HepG2 (cell line): Measurements from ENCODE around the gene SMPD3.

Source experiments
- ATF3 ChIP-seq: sonication (generic); formaldehyde crosslinking; IDR thresholded peaks from 2 replicates; pipeline ENCODE4 v1.4.0; 2020; ENCODE audit warnings: missing genetic modification reagents
- E2F5 ChIP-seq: sonication (generic); formaldehyde crosslinking; conservative IDR thresholded peaks from 2 replicates; pipeline ENCODE4 v1.4.0; 2020; ENCODE audit warnings: missing genetic modification reagents
- GABPA ChIP-seq, 2 experiments: IDR thresholded peaks; 2 replicates each; pipeline ENCODE4 v1.6.1; 2011 to 2016; ENCODE audit warnings: low read depth in 2 of 2, low read length in 1 of 2, missing biosample characterization in 1 of 2, missing genetic modification characterization in 1 of 2
- MIER3 ChIP-seq: IDR thresholded peaks from 2 replicates; pipeline ENCODE4 v1.6.1; 2016; ENCODE audit warnings: missing compliant biosample characterization, borderline replicate concordance
- REXO4 ChIP-seq: sonication (generic); formaldehyde crosslinking; IDR thresholded peaks from 2 replicates; pipeline ENCODE4 v1.8.0; 2022; ENCODE audit warnings: missing genetic modification reagents, mild to moderate bottlenecking, borderline replicate concordance
- RNF219 ChIP-seq: sonication (generic); formaldehyde crosslinking; IDR thresholded peaks from 2 replicates; pipeline ENCODE4 v1.5.0; 2020; ENCODE audit warnings: mild to moderate bottlenecking, missing genetic modification reagents
- SIN3A ChIP-seq: IDR thresholded peaks from 2 replicates; pipeline ENCODE4 v1.6.1; 2011; ENCODE audit warnings: low read depth, mild to moderate bottlenecking, control low read depth, low read length, borderline replicate concordance
- TAF1 ChIP-seq: sonication (generic); formaldehyde crosslinking; IDR thresholded peaks from 2 replicates; pipeline ENCODE4 v1.4.0; 2020; ENCODE audit warnings: missing genetic modification reagents
- ZFP36 ChIP-seq: fragments of 150-350 bp; IDR thresholded peaks from 2 replicates; pipeline ENCODE4 v1.6.1; 2018; ENCODE audit warnings: borderline replicate concordance, low read length, low read depth; ENCODE audit not compliant: partially characterized antibody
- ZNF124 ChIP-seq: sonication (generic); formaldehyde crosslinking; IDR thresholded peaks from 2 replicates; pipeline ENCODE4 v1.4.0; 2020; ENCODE audit warnings: missing genetic modification reagents
- TF ChIP-seq, protein P1 (sequence below): sonication (generic); formaldehyde crosslinking; IDR thresholded peaks from 2 replicates; pipeline ENCODE4 v1.4.0; 2020; ENCODE audit warnings: missing genetic modification reagents
- TF ChIP-seq, protein P2 (sequence below): sonication (generic); formaldehyde crosslinking; IDR thresholded peaks from 2 replicates; pipeline ENCODE4 v1.8.1; 2022; ENCODE audit warnings: low read depth, mild to moderate bottlenecking, missing genetic modification reagents
- TF ChIP-seq, protein P3 (sequence below): sonication (generic); formaldehyde crosslinking; IDR thresholded peaks from 2 replicates; pipeline ENCODE4 v1.9.0; 2021; ENCODE audit warnings: mild to moderate bottlenecking, missing genetic modification reagents

GRCh38 chr16:68342620-68343019 lies 105.7 kb downstream of the SMPD3 start:
- no peak for TF ChIP-seq GABPA (IDR thresholded peaks at IDR 0.05; ENCODE audit: low read depth, low read length)
- TF ChIP-seq GABPA (CRISPR knock-in tag; IDR thresholded peaks at IDR 0.05; ENCODE audit: low read depth) = no peak
- TF ChIP-seq REXO4 (CRISPR knock-in tag) = no peak
- no peak for TF ChIP-seq TAF1 (CRISPR knock-in tag)
- TF ChIP-seq ATF3 = no peak
- TF ChIP-seq, protein P1, sequence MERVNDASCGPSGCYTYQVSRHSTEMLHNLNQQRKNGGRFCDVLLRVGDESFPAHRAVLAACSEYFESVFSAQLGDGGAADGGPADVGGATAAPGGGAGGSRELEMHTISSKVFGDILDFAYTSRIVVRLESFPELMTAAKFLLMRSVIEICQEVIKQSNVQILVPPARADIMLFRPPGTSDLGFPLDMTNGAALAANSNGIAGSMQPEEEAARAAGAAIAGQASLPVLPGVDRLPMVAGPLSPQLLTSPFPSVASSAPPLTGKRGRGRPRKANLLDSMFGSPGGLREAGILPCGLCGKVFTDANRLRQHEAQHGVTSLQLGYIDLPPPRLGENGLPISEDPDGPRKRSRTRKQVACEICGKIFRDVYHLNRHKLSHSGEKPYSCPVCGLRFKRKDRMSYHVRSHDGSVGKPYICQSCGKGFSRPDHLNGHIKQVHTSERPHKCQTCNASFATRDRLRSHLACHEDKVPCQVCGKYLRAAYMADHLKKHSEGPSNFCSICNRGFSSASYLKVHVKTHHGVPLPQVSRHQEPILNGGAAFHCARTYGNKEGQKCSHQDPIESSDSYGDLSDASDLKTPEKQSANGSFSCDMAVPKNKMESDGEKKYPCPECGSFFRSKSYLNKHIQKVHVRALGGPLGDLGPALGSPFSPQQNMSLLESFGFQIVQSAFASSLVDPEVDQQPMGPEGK (CRISPR knock-in tag) = no peak
- TF ChIP-seq, protein P2, sequence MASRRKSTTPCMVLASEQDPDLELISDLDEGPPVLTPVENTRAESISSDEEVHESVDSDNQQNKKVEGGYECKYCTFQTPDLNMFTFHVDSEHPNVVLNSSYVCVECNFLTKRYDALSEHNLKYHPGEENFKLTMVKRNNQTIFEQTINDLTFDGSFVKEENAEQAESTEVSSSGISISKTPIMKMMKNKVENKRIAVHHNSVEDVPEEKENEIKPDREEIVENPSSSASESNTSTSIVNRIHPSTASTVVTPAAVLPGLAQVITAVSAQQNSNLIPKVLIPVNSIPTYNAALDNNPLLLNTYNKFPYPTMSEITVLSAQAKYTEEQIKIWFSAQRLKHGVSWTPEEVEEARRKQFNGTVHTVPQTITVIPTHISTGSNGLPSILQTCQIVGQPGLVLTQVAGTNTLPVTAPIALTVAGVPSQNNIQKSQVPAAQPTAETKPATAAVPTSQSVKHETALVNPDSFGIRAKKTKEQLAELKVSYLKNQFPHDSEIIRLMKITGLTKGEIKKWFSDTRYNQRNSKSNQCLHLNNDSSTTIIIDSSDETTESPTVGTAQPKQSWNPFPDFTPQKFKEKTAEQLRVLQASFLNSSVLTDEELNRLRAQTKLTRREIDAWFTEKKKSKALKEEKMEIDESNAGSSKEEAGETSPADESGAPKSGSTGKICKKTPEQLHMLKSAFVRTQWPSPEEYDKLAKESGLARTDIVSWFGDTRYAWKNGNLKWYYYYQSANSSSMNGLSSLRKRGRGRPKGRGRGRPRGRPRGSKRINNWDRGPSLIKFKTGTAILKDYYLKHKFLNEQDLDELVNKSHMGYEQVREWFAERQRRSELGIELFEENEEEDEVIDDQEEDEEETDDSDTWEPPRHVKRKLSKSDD (CRISPR knock-in tag) = no peak
- TF ChIP-seq, protein P3, sequence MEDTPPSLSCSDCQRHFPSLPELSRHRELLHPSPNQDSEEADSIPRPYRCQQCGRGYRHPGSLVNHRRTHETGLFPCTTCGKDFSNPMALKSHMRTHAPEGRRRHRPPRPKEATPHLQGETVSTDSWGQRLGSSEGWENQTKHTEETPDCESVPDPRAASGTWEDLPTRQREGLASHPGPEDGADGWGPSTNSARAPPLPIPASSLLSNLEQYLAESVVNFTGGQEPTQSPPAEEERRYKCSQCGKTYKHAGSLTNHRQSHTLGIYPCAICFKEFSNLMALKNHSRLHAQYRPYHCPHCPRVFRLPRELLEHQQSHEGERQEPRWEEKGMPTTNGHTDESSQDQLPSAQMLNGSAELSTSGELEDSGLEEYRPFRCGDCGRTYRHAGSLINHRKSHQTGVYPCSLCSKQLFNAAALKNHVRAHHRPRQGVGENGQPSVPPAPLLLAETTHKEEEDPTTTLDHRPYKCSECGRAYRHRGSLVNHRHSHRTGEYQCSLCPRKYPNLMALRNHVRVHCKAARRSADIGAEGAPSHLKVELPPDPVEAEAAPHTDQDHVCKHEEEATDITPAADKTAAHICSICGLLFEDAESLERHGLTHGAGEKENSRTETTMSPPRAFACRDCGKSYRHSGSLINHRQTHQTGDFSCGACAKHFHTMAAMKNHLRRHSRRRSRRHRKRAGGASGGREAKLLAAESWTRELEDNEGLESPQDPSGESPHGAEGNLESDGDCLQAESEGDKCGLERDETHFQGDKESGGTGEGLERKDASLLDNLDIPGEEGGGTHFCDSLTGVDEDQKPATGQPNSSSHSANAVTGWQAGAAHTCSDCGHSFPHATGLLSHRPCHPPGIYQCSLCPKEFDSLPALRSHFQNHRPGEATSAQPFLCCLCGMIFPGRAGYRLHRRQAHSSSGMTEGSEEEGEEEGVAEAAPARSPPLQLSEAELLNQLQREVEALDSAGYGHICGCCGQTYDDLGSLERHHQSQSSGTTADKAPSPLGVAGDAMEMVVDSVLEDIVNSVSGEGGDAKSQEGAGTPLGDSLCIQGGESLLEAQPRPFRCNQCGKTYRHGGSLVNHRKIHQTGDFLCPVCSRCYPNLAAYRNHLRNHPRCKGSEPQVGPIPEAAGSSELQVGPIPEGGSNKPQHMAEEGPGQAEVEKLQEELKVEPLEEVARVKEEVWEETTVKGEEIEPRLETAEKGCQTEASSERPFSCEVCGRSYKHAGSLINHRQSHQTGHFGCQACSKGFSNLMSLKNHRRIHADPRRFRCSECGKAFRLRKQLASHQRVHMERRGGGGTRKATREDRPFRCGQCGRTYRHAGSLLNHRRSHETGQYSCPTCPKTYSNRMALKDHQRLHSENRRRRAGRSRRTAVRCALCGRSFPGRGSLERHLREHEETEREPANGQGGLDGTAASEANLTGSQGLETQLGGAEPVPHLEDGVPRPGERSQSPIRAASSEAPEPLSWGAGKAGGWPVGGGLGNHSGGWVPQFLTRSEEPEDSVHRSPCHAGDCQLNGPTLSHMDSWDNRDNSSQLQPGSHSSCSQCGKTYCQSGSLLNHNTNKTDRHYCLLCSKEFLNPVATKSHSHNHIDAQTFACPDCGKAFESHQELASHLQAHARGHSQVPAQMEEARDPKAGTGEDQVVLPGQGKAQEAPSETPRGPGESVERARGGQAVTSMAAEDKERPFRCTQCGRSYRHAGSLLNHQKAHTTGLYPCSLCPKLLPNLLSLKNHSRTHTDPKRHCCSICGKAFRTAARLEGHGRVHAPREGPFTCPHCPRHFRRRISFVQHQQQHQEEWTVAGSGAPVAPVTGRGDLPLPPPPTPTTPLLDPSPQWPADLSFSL (CRISPR knock-in tag) = no peak
- TF ChIP-seq E2F5 (CRISPR knock-in tag) = no peak
- TF ChIP-seq ZFP36 = no peak
- no peak for TF ChIP-seq RNF219
- no peak for TF ChIP-seq ZNF124
- no peak for TF ChIP-seq SIN3A
- no peak for TF ChIP-seq MIER3 (CRISPR knock-in tag)
